Ectodermal cell (in vitro differentiated cells): ENCODE results near the gene KCNQ1. TPM values are rescaled to one million over a fixed set of nuclear protein-coding genes. Genes with fewer than 3 reads are reported as not detected.

ENCODE experiments used
- H3K27ac ChIP-seq: 2 replicates; pipeline ENCODE4 v1.7.0; 2013; ENCODE audit warnings: mild to moderate bottlenecking, low read depth, low read length; ENCODE audit not compliant: insufficient read depth, poor library complexity, severe bottlenecking
- H3K27me3 ChIP-seq: 2 replicates; pipeline ENCODE4 v1.7.0; 2013; ENCODE audit warnings: mild to moderate bottlenecking, low read length; ENCODE audit not compliant: insufficient read depth, control insufficient read depth, poor library complexity, severe bottlenecking
- H3K36me3 ChIP-seq: one replicate; pipeline ENCODE4 v1.7.0; 2013; ENCODE audit warnings: low read length; ENCODE audit not compliant: control insufficient read depth, insufficient read depth
- H3K4me1 ChIP-seq: one replicate; pipeline ENCODE4 v1.7.0; 2013; ENCODE audit warnings: low read length; ENCODE audit not compliant: control insufficient read depth, insufficient read depth
- H3K4me3 ChIP-seq: 2 replicates; pipeline ENCODE4 v1.7.0; 2013; ENCODE audit warnings: low read depth, low read length, control low read depth; ENCODE audit not compliant: insufficient read depth
- H3K9me3 ChIP-seq: 2 replicates; pipeline ENCODE4 v1.7.0; 2013; ENCODE audit warnings: mild to moderate bottlenecking, low read length, moderate library complexity; ENCODE audit not compliant: control insufficient read depth
- WGBS, 2 experiments: methylation state at CpG; one replicate each; pipeline ENCODE4 v1.1.7; 2013; ENCODE audit warnings: missing lambda C conversion rate in 2 of 2; 5-methylcytosine and 5-hydroxymethylcytosine counted together
- polyA plus RNA-seq, 4 experiments: library from polyadenylated mRNA; stranded (reverse); fragments of 50-300 nt; gene quantifications; one replicate each; pipeline ENCODE4 v1.2.3, GENCODE V29; 2013

Gene KCNQ1
- 1.0 TPM for polyA plus RNA-seq (2013, experiment 1 of 4)
- 1.6 TPM for polyA plus RNA-seq (2013, experiment 2 of 4)
- 0.64 TPM for polyA plus RNA-seq (2013, experiment 3 of 4)
- 0.73 TPM for polyA plus RNA-seq (2013, experiment 4 of 4)

- Histone ChIP-seq H3K27me3 (peaks cover 95% of the 10 kb centered on the region), H3K27ac (no peak within 1 kb of the TSS), H3K36me3 (no peaks in the 10 kb centered on the region), H3K4me1 (no peaks in the 10 kb centered on the region), H3K4me3 (peak within 1 kb of the TSS; percentile 22), H3K9me3 (no peaks in the 10 kb centered on the region)
- 4% methylated on average over 116 of the region's 116 CpGs for WGBS, 2 experiments
Measured at GRCh38 chr11:2444821-2445745, at the start of gene KCNQ1. Gene KCNQ1 (plus strand): TSS chr11:2445008. CDS start chr11:2445099, 91 bp downstream.

DNA sequence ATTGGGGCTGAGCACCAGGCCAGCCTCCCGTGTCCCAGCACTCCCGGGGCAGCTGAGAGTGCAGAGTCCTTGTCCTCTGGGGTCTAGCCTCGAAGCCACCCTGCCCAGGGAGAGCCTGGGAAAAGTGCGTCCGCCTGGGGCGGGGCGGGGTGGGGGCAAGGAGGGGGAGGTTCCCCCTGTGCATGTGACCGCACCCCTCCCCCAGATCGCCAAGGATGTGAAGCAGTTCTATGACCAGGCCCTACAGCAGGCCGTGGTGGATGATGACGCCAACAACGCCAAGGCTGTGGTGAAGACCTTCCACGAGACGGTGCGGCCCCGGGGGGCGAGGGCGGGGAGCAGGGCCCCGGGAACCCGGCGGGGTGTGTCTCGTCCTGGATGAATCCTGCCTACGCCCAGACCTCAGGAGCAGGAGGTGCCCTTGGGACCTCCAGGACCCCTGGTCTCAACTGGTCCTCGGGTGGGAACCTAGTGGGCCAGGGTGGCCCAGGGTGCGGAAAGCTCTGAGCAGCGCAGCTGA, 49.5 kb upstream of the KCNQ1 start:
- 95 to 96% methylated on average over 26 of the region's 26 CpGs for WGBS, 2 experiments
- Histone ChIP-seq H3K4me1 (peaks cover 8% of the 10 kb centered on the region), H3K4me3 (no peak overlapping the region), H3K36me3 (peaks cover 5% of the 10 kb centered on the region), H3K27ac (no peak overlapping the region), H3K27me3 (no peaks in the 10 kb centered on the region), H3K9me3 (no peaks in the 10 kb centered on the region)

DNA sequence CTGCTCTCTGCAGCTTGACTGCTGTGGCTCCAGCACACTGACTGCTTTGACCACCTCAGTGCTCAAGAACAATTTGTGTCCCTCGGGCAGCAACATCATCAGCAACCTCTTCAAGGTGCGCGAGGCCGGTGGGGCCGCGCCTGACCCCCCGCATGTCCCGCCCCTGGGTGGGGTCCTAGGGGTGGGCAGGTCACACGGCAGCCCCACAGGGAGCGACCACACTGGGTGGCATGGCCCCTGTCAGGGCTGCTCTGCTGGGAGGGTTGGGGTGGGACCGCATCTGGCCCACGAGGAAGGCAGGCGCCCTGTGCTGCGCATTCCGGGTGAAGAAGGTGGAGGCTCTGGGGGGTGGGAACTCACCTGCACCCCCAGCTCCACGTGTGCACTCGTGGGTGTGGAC, 49.0 kb upstream of the KCNQ1 start:
- peaks cover 5% of the 10 kb centered on the region for H3K36me3 ChIP-seq
- no peak overlapping the region for H3K27ac ChIP-seq
- no peaks in the 10 kb centered on the region for H3K9me3 ChIP-seq
- H3K27me3 ChIP-seq, result no peaks in the 10 kb centered on the region
- WGBS, 2 experiments, result 95% methylated on average over 17 of the region's 17 CpGs
- peaks cover 5% of the 10 kb centered on the region for H3K4me1 ChIP-seq
- no peak overlapping the region for H3K4me3 ChIP-seq

DNA sequence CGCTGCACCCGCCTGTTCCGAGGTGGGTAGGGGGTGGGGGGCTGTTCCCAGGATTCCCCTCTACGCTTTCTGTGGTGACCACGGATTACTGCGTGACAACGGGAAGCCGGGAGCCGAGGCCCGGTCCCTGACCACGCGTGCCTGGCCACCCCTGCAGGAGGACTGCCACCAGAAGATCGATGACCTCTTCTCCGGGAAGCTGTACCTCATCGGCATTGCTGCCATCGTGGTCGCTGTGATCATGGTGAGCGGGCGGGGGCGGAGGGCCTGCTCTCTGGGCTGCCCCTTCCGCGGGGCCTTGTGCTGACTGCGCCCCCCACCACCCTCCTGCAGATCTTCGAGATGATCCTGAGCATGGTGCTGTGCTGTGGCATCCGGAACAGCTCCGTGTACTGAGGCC, 48.3 kb upstream of the KCNQ1 start:
- H3K27ac ChIP-seq, result no peak overlapping the region
- no peak overlapping the region for H3K4me3 ChIP-seq
- H3K4me1 ChIP-seq, result peaks cover 7% of the 10 kb centered on the region
- H3K36me3 ChIP-seq, result peaks cover 5% of the 10 kb centered on the region
- WGBS, 2 experiments, result 94% methylated on average over 26 of the region's 26 CpGs
- no peaks in the 10 kb centered on the region for H3K27me3 ChIP-seq
- H3K9me3 ChIP-seq, result no peaks in the 10 kb centered on the region

GRCh38 chr11:2397005-2397404, 47.8 kb upstream of the KCNQ1 start:
- Histone ChIP-seq H3K9me3 (no peaks in the 10 kb centered on the region), H3K27ac (no peak overlapping the region), H3K4me3 (no peak overlapping the region), H3K36me3 (peaks cover 5% of the 10 kb centered on the region), H3K4me1 (peaks cover 12% of the 10 kb centered on the region), H3K27me3 (no peaks in the 10 kb centered on the region)
- 87 to 89% methylated on average over 12 of the region's 12 CpGs for WGBS, 2 experiments

DNA sequence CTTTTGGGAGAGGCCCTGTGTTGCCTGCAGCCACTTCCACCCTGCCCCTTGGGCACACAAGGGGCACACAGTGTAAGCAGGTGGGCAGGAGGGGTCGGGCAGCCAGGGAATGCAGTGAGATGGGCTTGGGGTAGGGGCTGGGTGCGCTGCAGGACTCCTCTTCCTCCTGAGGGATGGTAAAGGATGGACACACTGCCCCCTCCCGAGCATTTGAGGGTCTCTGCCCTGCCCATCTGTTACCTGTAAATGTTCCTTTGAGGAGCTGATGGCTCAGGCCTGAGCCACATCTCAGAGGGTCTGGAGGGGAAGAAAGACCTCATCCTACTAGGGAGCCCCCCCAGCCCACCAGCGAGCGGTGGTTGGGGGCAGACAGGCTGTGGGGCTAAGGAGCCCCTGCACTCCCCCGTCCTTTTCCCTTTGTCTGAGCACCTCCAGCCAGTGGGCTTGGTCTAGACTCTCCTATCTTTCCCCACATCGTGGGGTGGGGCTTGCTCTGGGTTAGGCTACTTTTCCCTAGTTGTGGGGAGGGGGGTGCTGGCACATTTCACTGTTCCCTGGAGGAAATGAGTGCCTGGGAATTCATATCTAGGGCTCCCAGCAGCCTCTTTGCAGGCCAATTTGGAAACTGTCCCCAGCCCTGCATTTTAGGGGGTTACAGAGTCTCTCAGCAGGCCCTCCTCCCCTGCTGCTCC, 46.0 kb upstream of the KCNQ1 start:
- Histone ChIP-seq H3K4me3 (no peak overlapping the region), H3K4me1 (peaks cover 12% of the 10 kb centered on the region), H3K27me3 (no peaks in the 10 kb centered on the region), H3K9me3 (no peaks in the 10 kb centered on the region), H3K27ac (no peak overlapping the region), H3K36me3 (peaks cover 19% of the 10 kb centered on the region)
- WGBS, 2 experiments, result 85 to 86% methylated on average over 7 of the region's 7 CpGs

- H3K4me1 ChIP-seq, result peaks cover 12% of the 10 kb centered on the region
- peak overlapping the region; percentile 86 for H3K27ac ChIP-seq
- H3K27me3 ChIP-seq, result no peaks in the 10 kb centered on the region
- 76 to 81% methylated on average over 23 of the region's 23 CpGs for WGBS, 2 experiments
- H3K36me3 ChIP-seq, result peaks cover 19% of the 10 kb centered on the region
- no peaks in the 10 kb centered on the region for H3K9me3 ChIP-seq
- peak overlapping the region; percentile 52 for H3K4me3 ChIP-seq
Measured at GRCh38 chr11:2399488-2400068, 45.2 kb upstream of the KCNQ1 start.

DNA sequence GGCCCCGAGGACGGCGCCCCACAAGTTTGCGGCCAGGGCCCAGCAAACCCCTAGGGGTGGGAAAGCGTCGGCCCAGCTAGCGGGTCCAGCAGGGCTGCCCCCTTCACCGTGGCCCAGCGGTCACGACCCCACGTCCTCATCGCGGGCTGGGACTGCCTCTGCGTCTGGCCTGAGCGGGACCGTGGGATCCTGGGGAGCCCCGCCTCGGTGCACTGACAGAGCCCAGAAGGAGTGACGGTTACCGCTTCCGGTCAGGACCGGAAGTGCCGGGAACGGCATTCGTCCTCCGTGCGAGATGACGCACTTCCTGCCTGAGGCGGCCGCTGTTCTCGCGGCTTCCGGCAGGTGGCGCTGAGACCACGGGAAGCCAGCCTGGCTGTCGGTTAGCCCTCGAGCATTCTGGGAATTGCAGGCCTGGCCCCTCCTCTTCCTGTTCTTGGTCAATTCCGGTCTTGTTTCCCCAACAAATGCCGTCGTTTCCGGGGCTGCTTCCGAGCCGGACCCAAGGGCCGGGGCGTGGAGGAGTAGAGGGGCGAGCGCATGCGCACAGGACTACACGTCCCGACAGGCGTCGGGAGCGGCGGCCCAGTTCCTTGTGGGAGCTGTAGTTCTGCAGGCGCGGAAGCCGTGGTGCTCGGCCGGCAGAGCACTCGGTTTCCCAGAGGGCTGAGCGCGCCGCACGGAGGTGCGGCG, 44.6 kb upstream of the KCNQ1 start, which contains the start of gene TSSC4:
TSS of gene TSSC4 (plus strand) at position 682 of the 693 bp plus-strand sequence. CDS start 1,884 bp downstream, outside the sequence.
- H3K9me3 ChIP-seq, result no peaks in the 10 kb centered on the region
- H3K4me1 ChIP-seq, result peaks cover 12% of the 10 kb centered on the region
- peak within 1 kb of the TSS; percentile 86 for H3K27ac ChIP-seq
- 6 to 7% methylated on average over 66 of the region's 66 CpGs for WGBS, 2 experiments
- H3K4me3 ChIP-seq, result peak within 1 kb of the TSS; percentile 97
- no peaks in the 10 kb centered on the region for H3K27me3 ChIP-seq
- H3K36me3 ChIP-seq, result peaks cover 19% of the 10 kb centered on the region

- no peaks in the 10 kb centered on the region for H3K27me3 ChIP-seq
- peaks cover 12% of the 10 kb centered on the region for H3K4me1 ChIP-seq
- H3K9me3 ChIP-seq, result no peaks in the 10 kb centered on the region
- H3K36me3 ChIP-seq, result peaks cover 19% of the 10 kb centered on the region
- WGBS, 2 experiments, result 1% methylated on average over 55 of the region's 55 CpGs
- H3K4me3 ChIP-seq, result peak overlapping the region; percentile 97
- H3K27ac ChIP-seq, result peak overlapping the region; percentile 39
Measured at GRCh38 chr11:2400762-2401435, 43.9 kb upstream of the KCNQ1 start.
